ENCODE measurements around the gene RAD23A. TPM values are rescaled to one million over a fixed set of nuclear protein-coding genes. Genes with fewer than 3 reads are reported as not detected.

Gene RAD23A
- total and polyA plus RNA-seq, 10 of the 15 experiments (the other 5 are each of a cell fraction or from before 2014, with no cell fraction given), result 8.8 to 198 (median 119) TPM

- TF ChIP-seq ZNF592 (IDR thresholded peaks at IDR 0.05), result no peak
- peak; percentile 41; the same call in 1 of the 2 replicates for TF ChIP-seq HDGF (IDR thresholded peaks at IDR 0.05)
- no peak for TF ChIP-seq IRF3 (IDR thresholded peaks at IDR 0.05)
- TF ChIP-seq SPI1 (IDR thresholded peaks at IDR 0.05; ENCODE audit: borderline replicate concordance, insufficient read depth, low read depth, low read length), result no peak
Measured at GRCh38 chr19:12984143-12984627, 38.5 kb downstream of the RAD23A start (continued).

GRCh38 chr19:12984683-12985048 is 39.0 kb downstream of the RAD23A start:
- Histone ChIP-seq H3K4me1 (ENCODE audit: control insufficient read depth, insufficient read depth, low read length) (no peaks in the 10 kb centered on the region; the same call in 1 of the 2 replicates), H4K20me1 (ENCODE audit: control insufficient read depth, insufficient read depth) (no peaks in the 10 kb centered on the region), H2AFZ (ENCODE audit: control insufficient read depth, low read depth, low read length) (no peak overlapping the region), H3K27ac (ENCODE audit: control insufficient read depth, insufficient read depth) (no peak overlapping the region), H3K4me3 (no peak overlapping the region), H3K9me3 (replicated peaks; ENCODE audit: control insufficient read depth, insufficient read depth, low read length) (no peaks in the 10 kb centered on the region), H3K4me2 (ENCODE audit: control insufficient read depth, insufficient read depth) (no peak overlapping the region), H3K27me3 (replicated peaks in 1 of 2; ENCODE audit: control insufficient read depth in 2 of 2, insufficient read depth in 2 of 2, low read length in 1 of 2) (peaks cover 0 to 3% of the 10 kb centered on the region in 2 experiments; a peak in 1 of 4 replicates), H3K79me2 (ENCODE audit: control insufficient read depth, insufficient read depth, low read length) (no peaks in the 10 kb centered on the region), H3K36me3 (ENCODE audit: control insufficient read depth in 2 of 2, insufficient read depth in 2 of 2, low read length in 1 of 2) (no peaks in the 10 kb centered on the region), H3K9ac (ENCODE audit: control insufficient read depth, insufficient read depth, low read length) (no peak overlapping the region)
- ATAC-seq (no peak), DNase-seq (ENCODE audit: low read depth, low spot score) (no peak), FAIRE-seq (no peak)
- SMC1A ChIA-PET (ENCODE audit: uncharacterized antibody, unreplicated experiment), result interaction anchor here (0.9 to 2.7 kb wide), 2 partner anchors 74 to 76 kb away, joined by 3 to 12 read pairs; no protein-coding TSS in a partner anchor
- POLR2A ChIA-PET, result no interaction called here
- BruUV-seq (replicated peaks), result no TSS peak
- WGBS (ENCODE audit: insufficient coverage, insufficient replicate concordance, low lambda C conversion rate, missing lambda C conversion rate), result 1% methylated on average over 9 of the region's 10 CpGs
- intact Hi-C loops (cut with micrococcal nuclease; ENCODE audit: unreplicated experiment) (no loop called here), in situ Hi-C loops (cut with MboI) (no loop called here)
- TF ChIP-seq BCL11A (IDR thresholded peaks at IDR 0.05; ENCODE audit: low read depth, low read length) (no peak), POU2F2 (IDR thresholded peaks at IDR 0.05; ENCODE audit: borderline replicate concordance, low read depth, low read length) (peak; percentile 86; the same call in 1 of the 3 replicates), GABPA (IDR thresholded peaks at IDR 0.05; ENCODE audit: low read depth) (no peak), CTCF (IDR thresholded peaks at IDR 0.05 in 2 of 3, conservative IDR thresholded peaks at IDR 0.05 in 1 of 3; ENCODE audit: control insufficient read depth in 2 of 3, extremely low read depth in 1 of 3, insufficient read depth in 1 of 3, low read depth in 3 of 3, low read length in 3 of 3) (no peak)
- RAD21 ChIA-PET (ENCODE audit: unreplicated experiment), result interaction anchor here (0.8 to 2.6 kb wide), 4 partner anchors 46 to 110 kb away, joined by 3 to 19 read pairs (median 4); no protein-coding TSS in a partner anchor
- CTCF ChIA-PET, result interaction anchor here (1.1 to 13.5 kb wide), 8 partner anchors 19 to 109 kb away, joined by 3 to 247 read pairs (median 10); no protein-coding TSS in a partner anchor

Measured in GM12878 (cell line).